ENCODE results near the gene TMUB2.

- TF ChIP-seq POLR2AphosphoS5 (IDR thresholded peaks at IDR 0.05) (peak in 1 of 3 donors; percentile 37), CTCF (IDR thresholded peaks at IDR 0.05 in 8 of 11, conservative IDR thresholded peaks at IDR 0.05 in 3 of 11) (no peak), POLR2A (IDR thresholded peaks at IDR 0.05) (no peak)
Measured at GRCh38 chr17:44178133-44178532, 8.6 kb upstream of the TMUB2 start.

All from spleen (tissue), 7 donors.